Measurements from ENCODE around the gene ADGRF3. TPM values are rescaled to one million over a fixed set of nuclear protein-coding genes. Genes with fewer than 3 reads are reported as not detected.

ADGRF3 gene
- total RNA-seq, 1 experiment from 2014 or later = 0.09 TPM

GRCh38 chr2:26285931-26286330 is 60.7 kb downstream of the ADGRF3 start:
- H3K79me1 ChIP-seq (ENCODE audit: insufficient read depth, low read depth, low read length, poor library complexity, severe bottlenecking) = no peaks in the 10 kb centered on the region
- Mint-ChIP-seq H3K27me3 (ENCODE audit: low read depth) (no peaks in the 10 kb centered on the region), H3K9me3 (no peaks in the 10 kb centered on the region), H3K36me3 (ENCODE audit: insufficient read depth in 1 of 3, low read depth in 3 of 3) (peaks cover 10 to 45% (median 28%) of the 10 kb centered on the region in 3 experiments), H3K27ac (no peak overlapping the region), H3K4me3 (no peak overlapping the region), H3K4me1 (no peaks in the 10 kb centered on the region)
- H3K4me1 ChIP-seq (ENCODE audit: insufficient read depth, low read length) = no peaks in the 10 kb centered on the region
- H3K27ac ChIP-seq (ENCODE audit: insufficient read length, low read depth, low read length) = no peak overlapping the region
- H2BK15ac ChIP-seq (ENCODE audit: low read depth, low read length) = no peak overlapping the region
- no peaks in the 10 kb centered on the region for H4K20me1 ChIP-seq (ENCODE audit: control insufficient read depth, insufficient read depth, insufficient read length)
- H2BK120ac ChIP-seq (ENCODE audit: low read depth, low read length, poor library complexity, severe bottlenecking) = no peak overlapping the region
- H3T11ph ChIP-seq (ENCODE audit: low read length) = no peak overlapping the region
- H3K18ac ChIP-seq (ENCODE audit: insufficient read length, low read depth, low read length) = no peak overlapping the region
- no peak overlapping the region for H2BK12ac ChIP-seq (ENCODE audit: insufficient read length, low read depth, low read length)
- no peak overlapping the region for H2AFZ ChIP-seq (ENCODE audit: low read length)
- WGBS (ENCODE audit: extremely low coverage, insufficient read length, low lambda C conversion rate) = no CpG with 5 or more reads among the region's 3 CpGs
- H3K79me2 ChIP-seq (ENCODE audit: insufficient read depth, low read length) = no peaks in the 10 kb centered on the region
- no peak overlapping the region for H2BK20ac ChIP-seq (ENCODE audit: low read depth, low read length, poor library complexity, severe bottlenecking)
- H4K5ac ChIP-seq (ENCODE audit: insufficient read length, low read depth, low read length) = no peak overlapping the region
- H3K14ac ChIP-seq (ENCODE audit: insufficient read depth, low read length) = no peak overlapping the region
- no peak for TF ChIP-seq CTCF (conservative IDR thresholded peaks at IDR 0.05)
- no peak overlapping the region for H2BK5ac ChIP-seq (ENCODE audit: insufficient read length, low read length)
- no peak overlapping the region for H4K91ac ChIP-seq (ENCODE audit: insufficient read length, low read depth, low read length)
- DNase-seq = no peak
- no peak overlapping the region for H3K9ac ChIP-seq (ENCODE audit: extremely low read depth, insufficient read length, low read length)
- H3K56ac ChIP-seq (ENCODE audit: insufficient read length, low read depth, low read length) = no peak overlapping the region
- no peak overlapping the region for H3K23ac ChIP-seq (ENCODE audit: insufficient read length, low read depth, low read length)
- H3K4ac ChIP-seq (ENCODE audit: low read depth, low read length) = no peak overlapping the region
- no peak overlapping the region for H2AK5ac ChIP-seq (ENCODE audit: insufficient read length, low read length)
- H3K23me2 ChIP-seq (ENCODE audit: insufficient read length, low read depth, low read length, poor library complexity, severe bottlenecking) = no peaks in the 10 kb centered on the region
- no peak overlapping the region for H4K8ac ChIP-seq (replicated peaks; ENCODE audit: insufficient read length, low read depth, low read length)
- no peak overlapping the region for H3K4me2 ChIP-seq (ENCODE audit: insufficient read depth, insufficient read length, low read length)
- H3K9me3 ChIP-seq (ENCODE audit: control insufficient read depth, low read depth, low read length) = no peaks in the 10 kb centered on the region
- H3K27me3 ChIP-seq (ENCODE audit: insufficient read depth, low read length) = no peaks in the 10 kb centered on the region

Data from H9 (cell line).